H1 (cell line): ENCODE measurements around the gene CRADD. TPM values are rescaled to one million over a fixed set of nuclear protein-coding genes. Genes with fewer than 3 reads are reported as not detected.

Source experiments
- CTCF ChIA-PET: fragments of 300-600 bp; sonication (Branson Sonifier 250); formaldehyde crosslinking; loops from one replicate; lab custom pipeline; 2021; ENCODE audit not compliant: partially characterized antibody; lab: Charles Lee
- POLR2A ChIA-PET: fragments of 300-600 bp; sonication (Branson Sonifier 250); formaldehyde crosslinking; loops from one replicate; lab custom pipeline; 2021; ENCODE audit warnings: inconsistent platforms; ENCODE audit not compliant: partially characterized antibody; lab: Charles Lee
- DNase-seq, 2 experiments: peaks; one replicate each; pipeline versions ENCODE4 v3.0.0 to v3.0.0-alpha.2; 2010 to 2022; ENCODE audit warnings: low spot score in 2 of 2, low read depth in 1 of 2, mixed read lengths in 1 of 2
- FAIRE-seq: peaks from 2 replicates; lab custom pipeline; 2011; peaks lifted over from hg19 to GRCh38; lab: Jason Lieb, UNC
- H2AFZ ChIP-seq: 2 replicates; pipeline ENCODE4 v1.8.1; 2012; ENCODE audit warnings: low read length, inconsistent platforms
- H2AK5ac ChIP-seq: 2 replicates; pipeline ENCODE4 v1.6.1; 2013; ENCODE audit warnings: low read depth, low read length
- H2BK120ac ChIP-seq: replicated peaks from 2 replicates; pipeline ENCODE3; 2013; ENCODE audit warnings: low read depth, low read length, inconsistent platforms
- H2BK12ac ChIP-seq: 2 replicates; pipeline ENCODE4 v1.6.1; 2013; ENCODE audit warnings: low read depth, low read length
- H2BK15ac ChIP-seq: 2 replicates; pipeline ENCODE4 v1.6.1; 2013; ENCODE audit warnings: low read length
- H2BK20ac ChIP-seq: 2 replicates; pipeline ENCODE4 v1.6.1; 2013; ENCODE audit warnings: low read length
- H2BK5ac ChIP-seq: 2 replicates; pipeline ENCODE4 v1.6.1; 2013; ENCODE audit warnings: low read depth, low read length
- H3K14ac ChIP-seq: 2 replicates; pipeline ENCODE4 v1.6.1; 2013; ENCODE audit warnings: inconsistent platforms; ENCODE audit not compliant: insufficient read length
- H3K18ac ChIP-seq: 2 replicates; pipeline ENCODE4 v1.6.1; 2013; ENCODE audit warnings: low read length; ENCODE audit errors: extremely low read depth
- H3K23ac ChIP-seq: 2 replicates; pipeline ENCODE4 v1.6.1; 2013; ENCODE audit warnings: inconsistent platforms; ENCODE audit not compliant: insufficient read length
- H3K23me2 ChIP-seq: 2 replicates; pipeline ENCODE4 v1.6.1; 2013; ENCODE audit warnings: low read depth, low read length
- H3K27ac ChIP-seq: 2 replicates; pipeline ENCODE4 v1.6.1; 2011; ENCODE audit warnings: low read depth, low read length, inconsistent platforms
- H3K27me3 ChIP-seq, 4 experiments: replicated peaks in 1 of 4; 1 replicate in 1 of 4; 2 replicates in 3 of 4; pipeline versions ENCODE4 v1.6.1 to v1.8.1; 2011 to 2013; ENCODE audit warnings: low read length in 3 of 4, mild to moderate bottlenecking in 3 of 4, inconsistent platforms in 2 of 4, mixed read lengths in 2 of 4, moderate library complexity in 1 of 4; ENCODE audit not compliant: control insufficient read depth in 3 of 4, insufficient read depth in 3 of 4; ENCODE audit errors: extremely low read depth in 1 of 4
- H3K36me3 ChIP-seq, 4 experiments: 2 replicates each; pipeline versions ENCODE4 v1.6.1 to v1.8.1; 2011 to 2013; ENCODE audit warnings: mild to moderate bottlenecking in 4 of 4, low read length in 3 of 4, moderate library complexity in 2 of 4, control low read depth in 1 of 4, inconsistent platforms in 1 of 4; ENCODE audit not compliant: insufficient read depth in 4 of 4, control insufficient read depth in 2 of 4
- H3K4ac ChIP-seq: replicated peaks from 2 replicates; pipeline ENCODE3; 2013; ENCODE audit warnings: low read length, low read depth, mixed read lengths, inconsistent platforms; ENCODE audit not compliant: insufficient read length
- H3K4me1 ChIP-seq, 4 experiments: replicated peaks in 1 of 4; 1 replicate in 1 of 4; 2 replicates in 3 of 4; pipeline versions ENCODE4 v1.6.1 to v1.8.1; 2011 to 2013; ENCODE audit warnings: low read length in 3 of 4, inconsistent platforms in 2 of 4, mixed read lengths in 1 of 4; ENCODE audit not compliant: insufficient read depth in 4 of 4, control insufficient read depth in 3 of 4
- H3K4me2 ChIP-seq, 2 experiments: 2 replicates each; pipeline versions ENCODE4 v1.6.1 to v1.8.1; 2011 to 2013; ENCODE audit warnings: low read depth in 2 of 2, low read length in 2 of 2, control low read depth in 1 of 2, inconsistent platforms in 1 of 2, mild to moderate bottlenecking in 1 of 2; ENCODE audit not compliant: insufficient read depth in 1 of 2
- H3K4me3 ChIP-seq, 4 experiments: fragments of 200-600, 300-600 bp in 1 of 4; sonication (generic), shearing (Covaris generic), sonication (Bioruptor Twin) in 1 of 4; 2 replicates each; pipeline versions ENCODE4 v1.5.1 to v1.8.1; 2011 to 2016; ENCODE audit warnings: low read length in 4 of 4, low read depth in 3 of 4, control low read depth in 2 of 4, inconsistent platforms in 2 of 4, mild to moderate bottlenecking in 2 of 4, mixed read lengths in 1 of 4, moderate library complexity in 1 of 4; ENCODE audit not compliant: insufficient read depth in 2 of 4; ENCODE audit errors: extremely low read depth in 1 of 4
- H3K56ac ChIP-seq: replicated peaks from 2 replicates; pipeline ENCODE3; 2013; ENCODE audit warnings: low read depth, mild to moderate bottlenecking, mixed read lengths, low read length, inconsistent platforms; ENCODE audit not compliant: insufficient read length
- H3K79me1 ChIP-seq: 2 replicates; pipeline ENCODE4 v1.6.1; 2013; ENCODE audit warnings: low read depth, low read length, control low read depth
- H3K79me2 ChIP-seq, 2 experiments: 2 replicates each; pipeline versions ENCODE4 v1.6.1 to v1.8.1; 2012 to 2013; ENCODE audit warnings: low read length in 2 of 2, mild to moderate bottlenecking in 2 of 2, inconsistent platforms in 1 of 2; ENCODE audit not compliant: insufficient read depth in 2 of 2, control insufficient read depth in 1 of 2
- H3K9ac ChIP-seq, 4 experiments: replicated peaks in 1 of 4; 1 replicate in 1 of 4; 2 replicates in 3 of 4; pipeline versions ENCODE4 v1.6.1 to v1.8.1; 2011 to 2013; ENCODE audit warnings: low read depth in 3 of 4, low read length in 3 of 4, control low read depth in 2 of 4, mild to moderate bottlenecking in 2 of 4, moderate library complexity in 2 of 4, inconsistent platforms in 1 of 4; ENCODE audit errors: extremely low read depth in 1 of 4
- H3K9me3 ChIP-seq, 2 experiments: 2 replicates each; pipeline versions ENCODE4 v1.6.1 to v1.8.1; 2012 to 2013; ENCODE audit warnings: mild to moderate bottlenecking in 2 of 2, moderate library complexity in 2 of 2, control low read depth in 1 of 2, inconsistent platforms in 1 of 2, low read depth in 1 of 2, low read length in 1 of 2, mixed read lengths in 1 of 2; ENCODE audit not compliant: insufficient read depth in 2 of 2
- H4K20me1 ChIP-seq, 2 experiments: replicated peaks in 1 of 2; 2 replicates each; pipeline versions ENCODE3 to v1.8.1; 2011 to 2013; ENCODE audit warnings: inconsistent platforms in 2 of 2, low read length in 2 of 2, mild to moderate bottlenecking in 1 of 2; ENCODE audit not compliant: insufficient read depth in 2 of 2, control insufficient read depth in 1 of 2
- H4K5ac ChIP-seq: 2 replicates; pipeline ENCODE4 v1.6.1; 2013; ENCODE audit warnings: low read length, low read depth, mixed read lengths, inconsistent platforms; ENCODE audit not compliant: insufficient read length
- H4K8ac ChIP-seq: 2 replicates; pipeline ENCODE4 v1.8.0; 2013; ENCODE audit warnings: mild to moderate bottlenecking, moderate library complexity, low read length, inconsistent platforms; ENCODE audit not compliant: insufficient read depth; ENCODE audit errors: extremely low read depth
- H4K91ac ChIP-seq: replicated peaks from 2 replicates; pipeline ENCODE3; 2013; ENCODE audit warnings: low read length, mixed read lengths, inconsistent platforms; ENCODE audit not compliant: insufficient read length
- FOSL1 ChIP-seq: IDR thresholded peaks from 2 replicates; pipeline ENCODE4 v1.6.1; 2011; ENCODE audit warnings: mild to moderate bottlenecking, low read depth, low read length, moderate library complexity; ENCODE audit not compliant: insufficient read depth
- HDAC6 ChIP-seq: IDR thresholded peaks from one replicate; pipeline ENCODE4 v1.7.1; 2012; ENCODE audit warnings: low read depth, mild to moderate bottlenecking, inconsistent platforms, low read length, moderate library complexity
- SAP30 ChIP-seq: fragments of 300-600 bp; sonication (generic); IDR thresholded peaks from 2 replicates; pipeline ENCODE4 v1.7.1; 2012; ENCODE audit warnings: low read length, moderate library complexity, mild to moderate bottlenecking, inconsistent platforms; ENCODE audit not compliant: insufficient read depth, insufficient replicate concordance
- TCF12 ChIP-seq: IDR thresholded peaks from 2 replicates; pipeline ENCODE4 v1.6.1; 2011; ENCODE audit warnings: low read depth, mild to moderate bottlenecking, low read length
- WGBS, 2 experiments: shearing (Covaris generic) in 1 of 2; methylation state at CpG; one replicate each; pipeline versions ENCODE4 v1.1.6 to v1.1.7; 2013 to 2015; ENCODE audit warnings: low lambda C conversion rate in 2 of 2, mixed read lengths in 2 of 2, inconsistent platforms in 1 of 2, low coverage in 1 of 2, missing lambda C conversion rate in 1 of 2; ENCODE audit not compliant: insufficient replicate concordance in 2 of 2, insufficient coverage in 1 of 2, insufficient read length in 1 of 2; ENCODE audit errors: extremely low coverage in 1 of 2, missing lambda C conversion rate in 1 of 2; 5-methylcytosine and 5-hydroxymethylcytosine counted together
- polyA plus RNA-seq, 7 experiments: library from polyadenylated mRNA; depleted of rRNA in 3 of 7; stranded (reverse) in 5 of 7; unstranded in 2 of 7; fragments of >200 nt in 5 of 7; fragments of 200-250 nt in 2 of 7; gene quantifications; 1 replicate in 5 of 7; 2 replicates in 1 of 7; 4 replicates in 1 of 7; pipeline versions ENCODE4 v1.2.1 to v1.2.3, GENCODE V29; 2011 to 2013; ENCODE audit warnings: missing spikeins in 2 of 7, mixed read lengths in 2 of 7
- total RNA-seq: library from RNA; stranded (reverse); fragmentation: NEBNext Ultra II Directional; extraction: Animal tissue kit (Norgen Biotek cat#: 25700); gene quantifications from 2 replicates; pipeline ENCODE4 v1.2.1, GENCODE V29; 2021

CRADD gene
- total and polyA plus RNA-seq, 2 of the 8 experiments (the other 6 are each of a cell fraction or from before 2014, with no cell fraction given): 8.1 to 15.4 TPM

DNA sequence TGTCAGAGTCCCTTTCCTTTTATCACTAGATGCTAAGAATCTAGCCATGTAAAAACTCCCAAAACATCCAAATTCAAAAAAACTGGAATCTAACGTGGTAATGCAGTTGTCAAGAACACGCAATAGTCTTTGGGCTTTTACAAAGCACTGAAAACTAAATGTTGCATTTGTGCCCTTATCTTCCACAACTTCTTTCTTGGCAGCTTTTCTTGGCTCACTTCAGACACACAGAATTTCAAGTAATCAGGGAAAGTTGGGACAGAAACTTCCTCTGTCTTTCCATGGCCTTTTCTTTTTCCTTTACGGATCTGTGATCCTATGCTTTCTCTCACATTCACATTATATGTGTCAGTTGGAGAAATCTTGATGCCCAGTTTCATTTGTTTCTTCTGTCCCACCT, 136.0 kb downstream of the CRADD start:
- Histone ChIP-seq H2BK15ac (no peak overlapping the region), H3K4me3 (no peak overlapping the region), H2BK20ac (no peak overlapping the region), H3K4me2 (no peak overlapping the region), H3K79me2 (no peaks in the 10 kb centered on the region), H3K56ac (no peak overlapping the region), H3K4me1 (peaks cover 0 to 6% (median 2%) of the 10 kb centered on the region in 4 experiments; a peak in 4 of 7 replicates), H3K79me1 (no peaks in the 10 kb centered on the region; the same call in 1 of the 2 replicates), H3K36me3 (no peaks in the 10 kb centered on the region), H2BK12ac (no peak overlapping the region), H2BK120ac (no peak overlapping the region)
- 84% methylated on average over 3 of the region's 3 CpGs; no CpG with 5 or more reads in 1 of the 2 experiments for WGBS, 2 experiments
- CTCF ChIA-PET: interaction anchor here (1.4 to 3.8 kb wide), 4 partner anchors 11 to 46 kb away, joined by 6 to 12 read pairs (median 10); no protein-coding TSS in a partner anchor
- DNase-seq (no peak), FAIRE-seq (no peak)
- POLR2A ChIA-PET: no interaction called here
- TF ChIP-seq HDAC6: no peak
- no peak for TF ChIP-seq TCF12
- no peak for TF ChIP-seq SAP30
- TF ChIP-seq FOSL1: no peak
- TF ChIP-seq, all 59 proteins: peak for 0
- H3K9ac ChIP-seq: no peak overlapping the region
- no peak overlapping the region for H3K27ac ChIP-seq
- no peak overlapping the region for H3K14ac ChIP-seq
- H4K91ac ChIP-seq: no peak overlapping the region
- no peak overlapping the region for H2AK5ac ChIP-seq
- no peak overlapping the region for H3K23ac ChIP-seq
- H3K18ac ChIP-seq: no peak overlapping the region
- H2BK5ac ChIP-seq: no peak overlapping the region
- H4K5ac ChIP-seq: no peak overlapping the region
- no peaks in the 10 kb centered on the region for H4K20me1 ChIP-seq
- no peak overlapping the region for H4K8ac ChIP-seq
- no peak overlapping the region for H2AFZ ChIP-seq
- H3K9me3 ChIP-seq: no peaks in the 10 kb centered on the region
- H3K27me3 ChIP-seq: no peaks in the 10 kb centered on the region
- no peak overlapping the region for H3K4ac ChIP-seq
- H3K23me2 ChIP-seq: no peaks in the 10 kb centered on the region
